Activated CD4-positive, alpha-beta T cell treated with anti-CD3 and anti-CD28 coated beads, Interleukin-2, amount 50 U/mL, for 16 hours (primary cell): ENCODE data around the gene CERS6.
"Not testable (repeated sequence)": the region's sequence is repeated elsewhere in the genome, so short reads cannot be mapped to it uniquely, and the experiment has no call there.

Experiments used
- DNase-seq: peaks from one replicate; pipeline ENCODE4 v3.0.0-alpha.2; 2020

Gene CERS6

DNA sequence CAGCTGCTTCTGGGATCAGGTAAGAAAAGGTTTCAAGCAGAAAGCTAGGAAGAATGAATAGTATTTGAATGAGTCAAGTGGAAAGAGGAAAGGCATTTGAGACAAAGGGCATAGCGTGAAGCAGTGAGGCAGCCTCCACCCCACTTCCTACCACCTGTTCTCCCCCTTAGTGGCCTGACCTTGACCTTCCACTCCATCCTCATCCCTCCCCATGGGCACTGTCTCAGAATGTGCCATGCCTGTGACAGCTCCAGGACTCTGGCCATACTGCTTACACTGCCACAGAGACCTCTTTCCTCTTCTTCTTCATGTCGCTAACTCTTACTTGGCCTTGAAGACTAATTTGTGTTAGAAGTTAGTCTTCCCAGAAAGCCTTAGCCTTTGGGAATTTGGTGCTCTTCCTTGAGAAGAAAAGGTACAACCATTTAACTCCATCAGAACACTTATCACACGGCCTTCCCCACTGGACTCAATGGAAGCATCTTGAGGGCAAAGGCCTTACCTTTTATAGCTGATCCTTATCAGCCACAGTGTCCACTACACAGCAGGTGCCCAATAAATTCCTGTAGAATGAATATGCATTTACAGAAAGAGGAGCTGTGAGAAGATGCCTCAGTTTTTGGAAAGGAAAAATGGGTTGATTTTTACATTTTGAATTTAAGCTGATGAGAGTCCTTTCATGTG lies 331.2 kb downstream of the CERS6 start:
- DNase-seq, result no peak

DNA sequence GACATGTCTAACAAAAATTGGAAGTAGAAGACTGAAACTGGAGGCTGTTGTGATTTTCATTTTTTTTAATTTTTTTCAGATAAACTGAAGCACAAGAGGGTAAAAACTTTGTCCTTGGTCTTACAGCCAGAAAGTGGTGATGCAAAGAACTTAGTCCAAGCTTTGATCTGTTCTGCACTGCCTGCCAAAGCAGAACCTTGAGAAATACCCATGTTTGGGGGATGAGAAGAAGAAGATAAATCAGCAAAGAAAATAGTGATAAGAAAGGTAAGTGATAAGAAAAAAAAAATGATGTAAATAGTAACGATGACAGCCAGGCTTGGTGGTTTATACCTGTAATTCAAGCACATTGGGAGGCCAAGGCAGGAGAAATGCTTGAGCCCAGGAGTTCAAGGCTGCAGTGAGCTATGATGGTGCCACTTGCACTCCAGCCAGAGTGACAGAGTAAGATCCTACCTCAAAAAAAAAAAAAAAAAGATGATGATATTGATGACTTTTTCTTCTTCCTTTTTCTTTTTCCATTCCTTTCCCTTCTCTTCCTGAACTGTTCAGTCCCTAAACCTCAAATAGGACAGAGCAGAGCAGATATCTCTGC lies 331.8 kb downstream of the CERS6 start:
- no peak for DNase-seq

DNA sequence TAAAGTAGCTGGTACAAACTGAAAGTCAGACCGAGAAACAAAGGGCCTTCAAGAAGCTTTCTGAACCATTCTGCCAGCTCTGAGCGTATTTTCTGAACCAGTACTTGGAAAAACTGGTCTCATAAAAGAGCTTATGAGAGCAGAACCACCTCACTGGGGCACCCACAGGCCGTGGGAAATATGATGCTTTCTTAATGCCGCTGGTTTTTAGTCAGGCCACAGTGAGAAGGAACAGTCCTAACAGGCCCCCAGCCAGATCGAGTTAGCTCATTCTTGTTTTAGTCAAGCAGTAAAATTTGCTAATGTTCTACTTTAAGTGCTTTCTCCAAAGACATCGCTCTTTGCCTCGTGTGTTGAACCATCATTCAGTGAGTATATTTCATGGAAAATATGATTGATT lies 333.7 kb downstream of the CERS6 start:
- no peak for DNase-seq

DNA sequence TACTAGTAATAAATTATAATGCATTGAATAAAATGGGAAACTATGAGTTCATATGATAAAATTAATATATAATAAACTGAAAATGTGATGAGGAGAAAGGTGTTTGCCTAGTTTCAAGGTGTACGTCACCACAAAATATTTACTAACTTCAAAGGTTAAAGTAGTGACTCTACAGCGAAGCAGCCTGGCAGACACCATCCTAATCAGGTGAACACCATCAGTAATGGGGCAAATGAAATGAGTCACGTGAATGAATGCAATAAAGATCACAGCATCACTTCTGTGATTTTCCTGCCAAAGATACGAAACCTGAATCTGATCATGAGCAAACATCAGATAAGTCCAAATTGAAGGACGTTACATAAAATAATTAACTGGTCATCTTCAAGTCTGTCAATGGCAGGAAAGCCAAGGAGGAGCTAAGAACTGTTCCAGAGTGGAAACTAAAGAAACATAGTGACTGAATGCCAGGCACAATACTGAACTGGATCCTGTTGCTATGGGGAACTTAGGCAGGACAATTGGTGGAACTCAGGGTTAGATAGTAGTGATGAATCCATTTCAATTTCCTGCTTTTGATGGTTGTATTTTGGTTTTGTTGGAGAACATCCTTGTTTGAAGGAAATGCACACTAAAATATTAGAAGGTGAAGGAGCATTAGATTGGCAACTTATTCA lies 334.3 kb downstream of the CERS6 start:
- no peak for DNase-seq

DNA sequence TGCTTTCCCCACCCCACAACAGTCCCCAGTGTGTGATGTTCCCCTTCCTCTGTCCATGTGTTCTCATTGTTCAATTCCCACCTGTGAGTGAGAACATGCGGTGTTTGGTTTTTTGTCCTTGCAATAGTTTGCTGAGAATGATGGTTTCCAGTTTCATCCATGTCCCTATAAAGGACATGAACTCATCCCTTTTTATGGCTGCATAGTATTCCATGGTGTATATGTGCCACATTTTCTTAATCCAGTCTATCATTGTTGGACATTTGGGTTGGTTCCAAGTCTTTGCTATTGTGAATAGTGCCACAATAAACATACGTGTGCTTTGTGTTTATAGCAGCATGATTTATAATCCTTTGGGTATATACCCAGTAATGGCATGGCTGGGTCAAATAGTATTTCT lies 335.1 kb downstream of the CERS6 start:
- DNase-seq, result not testable (repeated sequence)

DNA sequence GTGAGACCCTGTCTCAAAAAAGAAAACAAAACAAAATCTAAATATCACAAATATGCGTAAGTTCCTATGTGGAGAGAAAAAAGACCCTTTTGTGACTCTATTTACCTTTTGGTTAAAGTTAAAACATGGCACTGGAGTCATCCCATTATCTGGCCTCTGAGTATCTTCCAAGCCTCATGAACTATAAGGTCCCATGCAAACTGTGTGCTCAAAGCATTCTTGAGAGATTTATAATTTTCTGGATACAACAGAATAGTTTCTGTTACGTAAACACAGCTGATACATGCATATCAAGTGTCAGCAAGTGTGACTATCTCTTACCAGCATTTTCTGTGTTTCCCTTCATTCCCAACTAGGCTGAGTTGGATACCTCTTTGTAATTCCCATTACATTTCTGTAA lies 337.5 kb downstream of the CERS6 start:
- no peak for DNase-seq

DNA sequence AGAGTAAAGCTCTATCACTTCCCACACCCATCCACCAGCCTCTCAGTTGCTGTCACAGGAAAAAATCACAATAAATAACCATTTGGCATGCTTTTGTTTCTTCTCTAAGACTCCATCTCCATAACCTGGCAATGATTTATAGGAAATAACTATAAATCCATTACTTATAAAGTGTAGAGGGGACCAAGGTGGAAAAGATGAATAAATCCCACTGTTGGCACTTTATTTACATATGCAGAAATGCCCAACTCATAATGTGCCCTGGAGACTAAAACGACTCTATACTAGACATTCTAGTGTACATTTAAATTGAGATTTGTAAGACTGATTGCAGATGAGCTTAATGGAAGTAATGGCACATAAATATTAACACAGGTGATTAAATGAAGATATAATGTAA lies 338.9 kb downstream of the CERS6 start:
- DNase-seq, result no peak

DNA sequence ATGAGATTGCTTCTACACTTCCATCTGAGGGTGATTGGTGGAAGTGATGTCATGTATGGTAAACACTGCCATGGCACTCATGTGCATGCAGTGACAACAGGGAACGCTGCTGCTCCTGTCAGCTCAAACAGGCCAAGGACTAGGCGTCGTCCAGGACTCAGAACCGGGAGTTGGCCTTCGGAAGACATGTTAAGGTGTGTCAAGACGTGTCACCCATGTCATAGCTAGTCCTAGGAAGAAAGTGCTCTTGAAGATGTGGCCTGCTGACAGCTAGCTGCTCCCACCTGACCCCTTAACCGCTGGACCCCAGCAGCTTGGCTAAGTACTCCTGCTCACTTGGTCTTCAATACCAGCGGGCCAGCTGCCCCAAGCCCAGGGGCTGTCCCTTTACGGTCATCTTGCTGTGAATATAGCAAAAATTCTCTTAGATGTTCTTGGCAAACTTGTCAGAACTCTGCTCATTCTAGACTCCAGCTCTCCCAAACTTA lies 340.1 kb downstream of the CERS6 start:
- DNase-seq, result no peak

DNA sequence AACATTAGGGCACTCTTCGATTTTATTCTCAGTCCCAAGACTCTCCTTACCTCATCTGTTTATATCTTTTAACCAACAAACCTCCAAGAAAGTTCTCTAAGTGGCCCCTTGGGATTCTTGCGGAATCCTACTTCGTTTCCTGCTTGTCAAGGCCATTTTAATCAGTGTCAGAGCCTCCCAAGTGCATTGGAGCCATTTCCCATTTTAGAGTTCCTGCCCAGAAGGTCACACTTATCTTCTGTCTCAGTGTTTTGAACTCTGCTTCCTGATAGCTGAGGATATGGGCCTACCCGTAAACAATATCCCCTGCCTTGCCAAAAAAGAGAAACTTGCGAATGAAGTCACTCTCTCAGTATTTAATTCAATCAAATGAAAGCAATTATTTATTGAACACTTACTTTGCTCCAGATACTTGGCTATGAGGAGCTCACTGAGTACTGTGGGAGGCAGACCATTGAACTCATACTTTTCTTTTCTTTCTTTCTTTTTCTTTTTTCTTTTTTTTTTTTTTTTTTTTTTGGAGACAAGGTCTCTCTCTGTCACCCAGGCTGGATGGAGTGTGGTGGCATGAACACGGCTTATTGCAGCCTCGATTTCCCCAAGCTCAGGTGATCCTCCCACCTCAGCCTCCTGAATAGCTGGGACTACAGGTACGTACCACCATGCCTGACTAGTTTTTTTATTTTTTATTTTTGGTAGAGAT lies 340.7 kb downstream of the CERS6 start:
- no peak for DNase-seq

DNA sequence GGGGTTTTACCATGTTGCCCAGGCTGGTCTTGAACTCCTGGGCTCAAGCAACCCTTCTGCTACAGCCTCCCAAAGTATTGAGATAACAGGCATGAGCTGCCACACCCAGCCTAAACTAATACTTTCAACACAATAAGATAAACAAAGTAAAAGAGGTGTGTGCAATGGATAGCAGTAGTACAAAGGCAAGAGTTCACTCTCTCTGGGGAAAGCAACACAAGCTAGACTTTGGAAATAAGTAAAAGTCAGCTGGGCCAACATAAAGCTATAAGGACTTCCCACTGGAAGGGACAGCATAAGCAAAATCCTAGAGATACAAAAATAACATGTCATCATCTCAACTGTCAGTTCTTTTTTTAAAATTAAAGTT lies 341.2 kb downstream of the CERS6 start:
- no peak for DNase-seq

DNA sequence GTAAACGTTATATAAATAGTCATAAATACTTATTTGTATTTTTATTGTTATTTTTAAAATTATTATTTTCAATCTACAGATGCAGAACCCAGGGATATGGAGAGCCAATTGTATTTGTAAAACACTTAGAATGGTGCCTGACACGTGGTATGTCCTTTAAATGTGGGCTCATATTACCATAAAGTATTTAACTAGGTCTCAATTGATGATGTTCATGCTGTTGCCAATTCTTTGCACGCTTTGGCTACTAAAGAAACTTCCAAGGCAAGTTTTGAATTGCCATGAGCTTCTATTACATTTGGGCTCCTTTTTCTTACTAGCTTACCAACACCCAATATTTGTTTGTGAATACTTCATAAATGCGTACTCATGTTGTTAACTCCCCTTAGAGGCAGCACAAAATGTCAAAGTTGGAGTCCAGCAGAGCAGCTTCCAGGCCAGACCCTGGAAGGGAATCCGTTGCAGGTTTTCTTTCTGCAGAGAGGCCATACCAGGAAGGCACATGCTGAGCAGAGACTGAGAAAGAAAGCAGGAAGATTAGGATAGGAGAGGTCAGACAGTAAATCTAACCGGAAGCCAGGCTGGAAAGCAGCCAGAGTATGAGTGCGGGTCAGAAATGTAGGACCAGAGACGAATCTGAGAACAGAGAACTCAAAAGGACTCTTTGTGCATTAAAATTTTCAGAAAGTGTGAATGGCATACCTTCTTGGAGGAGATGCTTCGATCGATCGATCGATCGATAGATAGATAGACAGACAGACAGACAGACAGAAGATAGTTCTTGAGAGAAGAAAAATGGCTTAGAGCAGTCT lies 342.2 kb downstream of the CERS6 start:
- DNase-seq, result no peak

DNA sequence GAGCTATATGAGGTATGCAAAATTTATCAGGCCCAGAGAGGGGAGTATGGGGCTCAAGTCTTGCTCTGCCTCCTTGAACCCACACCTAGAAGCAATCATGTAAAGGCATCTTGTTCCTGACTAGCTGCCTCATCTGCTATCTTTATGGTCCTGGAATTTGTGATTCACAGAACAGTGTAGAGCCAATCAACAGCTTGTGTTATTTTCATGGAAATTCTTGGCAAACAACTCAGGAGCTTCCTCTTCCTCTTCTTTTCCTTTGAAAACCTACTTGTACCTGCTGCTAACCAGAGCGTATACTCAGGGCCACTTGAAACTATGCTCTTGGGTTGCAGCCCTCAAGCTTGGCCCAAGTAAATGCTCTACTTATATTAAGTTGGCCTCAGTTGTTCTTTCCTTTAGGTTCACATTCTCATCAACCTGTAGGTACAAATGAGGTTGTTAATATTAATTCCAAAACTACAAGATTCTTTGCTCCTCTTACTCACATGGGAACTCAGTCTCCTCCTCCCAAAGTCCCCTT lies 342.9 kb downstream of the CERS6 start:
- DNase-seq, result no peak

DNA sequence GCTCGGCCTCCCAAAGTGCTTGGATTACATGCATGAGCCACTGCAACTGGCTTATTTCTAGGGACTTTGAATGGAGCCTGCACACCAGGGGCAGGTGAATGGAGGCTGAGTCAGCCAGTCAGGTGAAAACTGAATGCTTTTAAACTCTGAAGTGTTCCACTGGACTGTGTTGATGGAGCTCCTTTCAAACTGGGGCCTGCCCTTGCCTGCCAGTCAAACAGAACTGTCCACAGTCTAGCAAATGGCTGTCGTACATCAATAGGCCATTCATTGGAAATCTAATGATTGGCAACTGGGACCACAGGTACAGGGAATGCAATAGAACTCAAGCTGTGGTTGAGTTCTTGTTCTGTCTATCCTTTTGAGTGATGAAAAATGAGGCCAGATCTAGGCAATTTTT lies 345.4 kb downstream of the CERS6 start:
- no peak for DNase-seq

DNA sequence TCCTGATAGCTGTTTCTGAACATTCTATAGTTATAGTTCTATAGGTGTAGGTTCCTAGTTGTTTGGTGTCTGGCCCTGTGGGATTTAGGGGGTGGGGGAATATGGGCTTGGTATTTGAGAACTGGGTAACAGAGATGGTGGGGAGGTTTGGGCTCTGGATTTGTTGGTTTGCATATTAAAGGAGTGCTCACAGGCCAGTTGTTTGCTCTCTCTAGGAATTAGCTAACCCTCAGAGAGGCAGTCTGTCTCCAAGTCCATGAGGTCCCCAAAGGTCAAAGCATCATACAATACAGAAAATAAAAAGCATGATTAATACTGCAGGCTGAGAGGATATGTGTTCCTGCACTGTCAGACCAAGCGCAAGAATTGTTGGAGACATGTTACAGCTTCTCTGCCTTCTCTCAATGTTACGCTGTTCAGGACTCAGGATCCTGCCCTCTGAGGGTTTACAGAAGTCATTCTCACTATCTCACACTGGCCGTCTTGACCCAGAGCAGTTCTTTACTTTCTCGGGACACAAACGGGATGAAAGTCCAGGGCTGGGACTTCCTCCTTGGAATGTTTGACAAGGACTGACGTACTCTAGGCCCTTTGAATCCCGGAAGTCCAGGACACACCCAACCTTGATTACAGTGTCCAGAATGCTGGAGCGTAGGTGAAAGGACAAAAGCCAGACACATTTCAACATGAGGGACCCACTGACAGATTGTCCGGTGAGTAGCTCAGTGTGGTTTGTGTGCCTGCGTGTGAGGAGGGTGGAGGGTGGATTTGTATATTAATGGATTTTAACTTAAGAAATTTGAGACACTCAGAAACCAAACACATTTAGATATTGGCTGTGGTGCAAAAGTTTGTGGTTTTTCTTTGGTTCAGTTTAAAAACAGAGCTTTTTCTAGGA lies 346.1 kb downstream of the CERS6 start, which contains the start of gene NOSTRIN:
NOSTRIN (plus strand) TSS at position 677 of the 898 bp plus-strand sequence; CDS start at position 687, 10 bp downstream.
- DNase-seq, result no peak

DNA sequence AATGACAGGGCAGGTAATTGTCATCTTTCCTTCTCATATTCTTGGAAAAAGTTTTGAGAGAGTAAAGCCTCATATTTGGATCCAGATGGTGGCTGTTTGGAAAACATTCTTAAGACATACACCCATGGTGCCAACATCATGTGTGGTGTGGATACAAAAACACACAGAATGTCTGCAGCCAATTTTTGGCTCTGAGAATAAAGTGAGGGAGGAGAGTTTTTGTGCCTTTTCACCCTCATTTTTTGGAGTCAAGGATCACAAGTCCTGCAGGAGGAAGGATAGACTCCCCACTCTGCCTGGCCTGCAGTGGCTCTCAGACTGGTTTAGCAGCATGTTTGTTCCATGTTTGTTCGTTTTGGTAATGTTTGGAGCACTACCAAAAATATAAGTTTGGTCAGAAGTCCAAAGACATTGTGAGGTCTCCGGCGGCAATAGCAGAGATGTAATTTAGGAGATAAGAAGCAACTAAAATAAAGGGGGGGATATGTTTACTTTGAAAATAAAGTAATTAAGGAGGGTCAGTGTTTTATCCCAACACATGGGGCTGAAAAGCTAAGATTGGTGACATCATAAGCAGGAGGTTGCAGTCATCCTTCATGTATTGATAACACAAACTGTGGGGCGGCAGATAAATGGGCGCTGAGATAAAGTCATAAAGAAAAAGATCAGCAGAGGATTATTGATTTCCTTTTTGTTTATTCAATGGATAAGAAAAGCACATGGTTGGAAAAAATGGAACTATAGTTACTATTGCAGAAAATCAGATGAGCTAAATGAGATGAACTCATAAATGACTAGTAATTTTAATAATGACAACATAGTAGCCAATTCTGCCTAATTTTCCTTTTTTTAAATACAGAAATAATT lies 347.0 kb downstream of the CERS6 start:
- DNase-seq, result no peak

DNA sequence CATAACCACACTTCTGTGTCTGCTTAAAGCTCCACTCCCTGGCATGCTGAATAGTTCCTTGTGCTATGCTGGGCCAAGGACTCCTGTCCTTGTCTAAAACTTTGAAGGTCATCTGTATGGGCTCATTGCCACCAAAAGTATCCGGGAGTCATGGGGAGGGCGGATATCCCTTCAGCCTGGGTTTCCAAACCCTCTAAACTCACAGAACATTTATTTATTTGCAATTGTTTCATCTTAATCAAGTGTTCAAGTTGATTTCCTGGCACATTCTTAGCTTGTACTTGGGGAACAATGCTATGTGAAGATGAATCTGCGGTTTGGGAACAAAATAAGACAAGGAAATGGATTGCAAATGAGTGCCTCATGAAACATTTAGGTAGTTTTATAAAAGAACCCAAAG lies 348.1 kb downstream of the CERS6 start:
- DNase-seq, result no peak

DNA sequence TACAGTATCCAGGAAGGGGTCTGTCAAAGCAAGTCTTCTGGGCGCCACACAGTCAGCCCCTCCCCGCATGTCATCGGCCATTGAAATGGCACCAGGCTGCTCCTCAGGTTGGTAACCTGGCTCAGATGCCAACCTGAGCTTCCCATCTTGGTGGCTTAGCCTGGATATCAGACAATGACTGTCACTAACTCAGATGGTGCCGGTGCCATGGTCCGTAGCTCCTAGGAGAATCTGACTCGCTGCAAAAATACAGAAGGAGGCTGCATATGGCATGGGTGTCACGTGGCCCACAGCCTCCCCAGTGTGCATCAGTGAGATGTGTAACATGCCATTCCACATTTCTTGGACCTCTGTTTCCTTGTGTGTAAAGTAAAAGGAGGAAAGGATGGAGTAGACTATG lies 349.5 kb downstream of the CERS6 start:
- no peak for DNase-seq

DNA sequence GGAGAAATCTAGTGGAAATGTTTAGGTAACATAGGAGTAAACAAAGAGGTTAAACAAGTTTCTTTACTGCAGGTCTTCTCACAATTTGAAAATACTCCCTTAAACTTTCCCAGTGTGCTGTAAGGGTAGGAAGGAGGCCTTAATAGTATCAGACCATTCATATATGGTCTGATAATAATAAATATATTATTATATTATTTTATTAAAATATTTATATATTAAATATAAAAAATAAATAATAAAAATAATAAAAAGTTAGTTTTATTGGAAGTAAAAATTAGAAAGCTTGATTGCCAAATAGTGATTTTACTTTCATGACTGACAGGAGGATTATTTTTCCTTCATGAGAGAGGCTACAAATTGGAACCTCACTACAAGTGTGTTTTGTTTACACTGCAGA lies 353.5 kb downstream of the CERS6 start:
- DNase-seq, result no peak

DNA sequence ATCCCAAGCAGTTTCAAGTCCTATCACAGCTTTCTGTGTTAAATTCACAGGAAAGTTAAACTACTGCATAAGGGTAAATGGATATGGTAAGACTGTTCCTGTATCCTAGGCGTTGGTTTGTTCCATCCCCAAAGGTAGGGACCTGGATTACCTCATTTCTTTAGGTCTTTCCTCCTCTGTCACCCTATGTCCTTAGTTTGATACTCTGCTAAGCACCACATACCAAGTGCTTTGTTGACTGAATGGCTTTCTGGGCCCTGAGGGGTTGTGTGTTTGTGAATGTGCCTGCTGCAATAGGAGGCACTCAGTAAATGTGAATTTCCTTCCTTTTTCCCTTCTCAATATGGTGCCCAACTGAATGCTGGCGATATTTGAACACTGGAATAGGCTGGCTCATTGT lies 354.2 kb downstream of the CERS6 start:
- no peak for DNase-seq

DNA sequence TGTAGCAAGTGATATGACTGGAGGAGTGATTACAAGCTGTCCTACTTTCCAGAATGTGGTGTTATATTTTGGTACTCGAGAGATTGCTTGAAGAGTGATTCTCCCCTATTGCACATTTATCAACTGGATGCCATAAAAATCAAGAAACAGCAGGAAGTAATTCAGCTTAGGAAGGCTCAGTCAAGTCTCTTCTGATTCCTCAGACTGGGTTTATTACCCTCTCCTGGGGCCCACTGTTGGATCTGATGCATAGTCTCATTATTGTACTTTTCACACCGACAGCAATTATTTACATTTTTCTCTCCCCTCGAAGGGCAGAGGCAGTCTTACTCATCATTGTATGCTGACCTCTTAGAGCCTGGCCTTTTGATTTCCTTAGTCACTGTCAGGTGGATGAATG lies 355.6 kb downstream of the CERS6 start:
- DNase-seq, result no peak
